GM18861 (cell line): Measurements from ENCODE around the gene YBEY.
"Not testable (repeated sequence)": the region's sequence is repeated elsewhere in the genome, so short reads cannot be mapped to it uniquely, and the experiment has no call there.

Experiments used
- ATAC-seq: cut with Tn5 transposase; IDR thresholded peaks from one replicate; pipeline ENCODE4 v1.9.1; 2021; ENCODE audit not compliant: unreplicated experiment

YBEY gene

DNA sequence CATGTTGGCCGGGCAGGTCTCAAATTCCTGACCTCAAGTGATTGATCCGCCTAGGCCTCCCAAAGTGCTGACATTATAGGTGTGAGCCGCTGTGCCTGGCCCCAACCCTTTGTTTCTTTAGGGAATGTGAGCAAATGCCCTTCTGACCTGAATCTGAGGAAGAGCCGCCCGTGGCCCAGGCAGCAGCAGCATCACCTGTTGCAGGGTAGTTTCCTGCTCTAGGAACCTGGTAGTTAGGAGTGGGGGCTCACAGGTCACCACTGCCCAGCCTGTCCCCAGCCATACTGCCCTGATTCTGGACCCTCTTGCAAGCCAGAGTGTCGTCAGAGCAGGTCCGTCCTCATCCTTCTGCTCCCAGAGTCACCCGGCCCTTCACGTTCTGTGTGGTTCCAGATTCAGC, 13.0 kb downstream of the YBEY start:
- no peak for ATAC-seq

DNA sequence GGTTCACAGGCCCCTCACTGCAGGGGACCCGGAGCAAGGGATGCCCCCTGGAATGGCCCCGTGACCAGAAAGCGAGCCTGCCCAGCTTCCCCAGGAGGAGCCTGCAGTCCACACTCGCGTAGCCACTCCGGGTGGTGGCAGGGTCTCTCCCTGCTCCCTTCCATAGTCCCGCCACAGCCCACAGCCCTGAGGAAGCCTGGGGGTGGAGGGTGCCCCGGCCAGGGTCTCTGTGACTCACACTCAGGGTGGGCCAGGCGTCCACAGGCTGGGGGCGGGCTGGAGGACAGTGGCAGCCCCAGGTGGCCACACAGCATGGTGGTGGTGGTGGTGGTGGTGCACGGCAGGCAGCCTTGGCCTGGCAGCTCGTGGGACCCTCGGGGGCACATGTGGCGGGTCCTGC, 15.6 kb downstream of the YBEY start:
- no peak for ATAC-seq

DNA sequence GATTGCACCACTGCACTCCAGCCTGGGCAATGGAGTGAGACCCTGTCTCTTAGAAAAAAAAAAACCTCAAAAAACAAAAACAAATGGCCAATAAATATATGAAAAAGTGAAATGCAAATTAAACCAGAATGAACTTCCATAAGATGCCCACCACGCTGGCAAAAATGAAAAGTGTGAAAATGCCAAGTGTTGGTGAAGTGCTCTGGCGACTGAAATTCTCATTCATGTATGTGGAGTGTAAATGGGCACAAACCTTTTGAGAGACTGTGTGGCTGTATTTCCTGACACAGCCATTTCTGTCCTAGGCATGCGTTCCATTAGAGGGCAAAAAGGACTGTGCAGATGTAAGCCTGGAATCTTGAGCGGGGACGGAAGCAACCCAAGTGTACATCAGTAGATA, 18.3 kb downstream of the YBEY start:
- no peak for ATAC-seq

DNA sequence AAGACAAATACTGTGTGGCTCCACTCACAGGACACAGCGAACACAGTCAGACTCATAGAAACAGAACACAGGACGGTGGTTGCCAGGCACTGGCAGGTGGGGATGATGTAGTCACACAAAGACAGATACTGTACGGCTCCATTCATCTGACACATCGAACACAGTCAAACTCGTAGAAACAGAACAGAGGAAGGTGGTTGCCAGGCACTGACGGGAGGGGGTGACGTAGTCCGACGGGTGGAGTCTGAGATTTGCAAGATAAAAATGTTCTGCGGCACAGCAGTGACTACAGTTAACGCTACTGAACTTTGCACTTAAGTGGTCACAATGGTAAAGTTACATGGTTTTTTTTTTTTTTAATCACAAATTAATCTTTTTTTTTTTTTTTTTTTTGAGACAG, 18.8 kb downstream of the YBEY start:
- ATAC-seq = no peak

DNA sequence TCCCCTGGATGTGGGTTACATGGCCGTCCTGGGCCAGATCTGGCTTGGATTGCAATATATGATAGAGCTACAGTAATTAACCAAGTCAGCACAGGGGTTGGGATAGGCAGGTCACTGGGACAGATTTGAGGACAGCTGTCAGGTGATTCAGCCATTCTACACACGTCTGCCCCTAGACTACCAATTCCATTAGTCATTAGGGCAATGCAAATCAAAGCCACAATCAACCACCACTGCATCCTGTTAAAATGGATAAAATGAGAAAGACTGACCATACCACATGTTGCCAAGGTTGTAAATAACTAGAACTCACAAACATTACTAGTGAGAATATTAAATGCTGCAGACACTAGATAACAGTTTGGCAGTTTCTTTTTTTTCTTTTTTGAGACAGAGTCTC, 21.5 kb downstream of the YBEY start:
- peak; percentile 52 for ATAC-seq

DNA sequence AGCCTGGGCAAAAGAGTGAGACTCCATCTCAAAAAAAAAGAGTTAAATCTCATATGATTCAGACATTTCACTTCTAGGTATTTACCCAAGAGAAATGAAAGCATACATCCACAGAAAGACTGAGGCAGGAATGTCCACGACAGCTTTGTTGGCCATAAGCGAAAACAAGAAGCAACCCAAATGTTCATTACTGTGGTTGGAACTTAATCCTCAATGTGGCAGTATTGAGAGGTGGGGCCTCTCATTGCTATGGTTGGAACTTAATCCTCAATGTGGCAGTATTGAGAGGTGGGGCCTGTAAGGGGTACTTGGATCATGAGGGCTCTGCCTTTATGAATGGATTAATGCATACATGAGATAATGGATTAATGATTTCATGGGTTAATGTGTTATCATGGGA, 22.3 kb downstream of the YBEY start:
- ATAC-seq = no peak

DNA sequence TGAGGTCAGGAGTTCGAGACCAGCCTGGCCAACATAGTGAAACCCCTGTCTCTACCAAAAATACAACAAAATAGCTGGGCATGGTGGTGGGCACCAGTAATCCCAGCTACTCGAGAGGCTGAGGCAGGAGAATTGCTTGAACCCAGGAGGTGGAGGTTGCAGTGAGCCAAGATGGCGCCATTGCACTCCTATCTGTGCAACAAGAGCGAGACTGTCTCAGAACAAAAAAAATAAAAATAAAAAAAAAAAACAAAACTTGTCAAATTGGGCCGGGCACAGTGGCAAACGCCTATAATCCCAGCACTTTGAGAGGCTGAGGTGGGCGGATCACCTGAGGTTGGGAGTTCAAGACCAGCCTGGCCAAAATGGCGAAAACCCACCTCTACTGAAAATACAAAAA, 24.1 kb downstream of the YBEY start:
- not testable (repeated sequence) for ATAC-seq

GRCh38 chr21:46311568-46311967, 25.4 kb downstream of the YBEY start:
- no peak for ATAC-seq

- no peak for ATAC-seq
Observed at GRCh38 chr21:46312949-46313348, 26.8 kb downstream of the YBEY start.

DNA sequence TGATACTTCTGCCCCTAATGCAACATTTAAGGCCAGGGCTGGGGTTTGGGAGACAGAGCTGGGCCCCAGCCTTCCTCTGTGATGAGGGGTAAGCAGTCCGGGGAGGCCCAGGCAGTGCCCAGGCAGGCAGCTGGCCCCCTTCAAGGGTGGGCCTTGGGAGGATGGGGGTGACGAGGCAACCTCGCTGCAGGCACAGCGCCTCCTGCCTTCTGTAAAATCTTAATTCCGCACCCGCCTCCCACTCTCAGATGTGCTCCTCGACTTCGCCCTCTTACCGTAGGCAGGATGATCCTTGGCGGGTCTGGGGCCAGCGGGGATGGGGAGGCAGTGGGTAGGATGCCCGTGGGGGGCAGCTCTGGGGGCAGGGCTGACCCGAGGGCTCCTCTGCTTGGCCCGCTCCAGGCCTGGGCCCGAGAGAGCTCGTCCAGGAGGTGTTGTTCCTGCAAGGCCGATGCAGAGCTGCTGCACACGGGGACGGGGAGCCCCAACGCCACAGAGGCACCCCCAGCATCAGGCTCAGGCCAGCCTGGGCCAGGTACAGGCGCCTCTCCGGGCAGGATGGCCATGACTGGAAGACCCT, 28.4 kb downstream of the YBEY start:
- ATAC-seq = no peak

DNA sequence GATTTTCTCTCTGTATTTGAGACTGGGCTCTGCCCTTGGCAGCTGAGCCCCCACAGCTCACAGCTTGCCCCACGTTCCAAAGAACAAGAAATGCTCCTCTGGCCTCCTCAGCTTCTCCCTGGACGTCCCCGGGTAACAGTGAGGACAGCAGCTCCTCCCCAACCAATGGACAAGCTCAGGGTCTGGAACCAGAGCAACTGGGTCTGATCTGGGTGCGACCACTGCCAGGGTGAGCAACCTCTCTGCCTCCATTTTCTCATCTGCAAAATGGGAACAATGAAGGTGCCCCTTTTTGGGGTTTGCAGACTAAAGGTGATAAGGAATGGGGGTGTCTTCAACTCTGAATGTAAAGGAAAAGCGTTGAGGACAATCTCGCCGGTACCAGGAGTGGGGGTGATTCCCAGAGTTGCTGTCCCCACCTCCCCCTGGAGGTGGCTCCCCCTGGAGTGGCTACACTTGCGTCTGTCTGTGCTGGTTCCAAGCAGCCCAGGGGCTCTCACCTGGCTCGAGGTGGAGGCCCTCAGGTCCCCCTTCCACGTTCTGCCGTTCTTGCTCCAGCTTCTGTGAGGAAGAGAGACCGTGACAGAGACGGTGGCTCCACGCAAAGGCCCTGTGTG, 30.7 kb downstream of the YBEY start:
- no peak for ATAC-seq

DNA sequence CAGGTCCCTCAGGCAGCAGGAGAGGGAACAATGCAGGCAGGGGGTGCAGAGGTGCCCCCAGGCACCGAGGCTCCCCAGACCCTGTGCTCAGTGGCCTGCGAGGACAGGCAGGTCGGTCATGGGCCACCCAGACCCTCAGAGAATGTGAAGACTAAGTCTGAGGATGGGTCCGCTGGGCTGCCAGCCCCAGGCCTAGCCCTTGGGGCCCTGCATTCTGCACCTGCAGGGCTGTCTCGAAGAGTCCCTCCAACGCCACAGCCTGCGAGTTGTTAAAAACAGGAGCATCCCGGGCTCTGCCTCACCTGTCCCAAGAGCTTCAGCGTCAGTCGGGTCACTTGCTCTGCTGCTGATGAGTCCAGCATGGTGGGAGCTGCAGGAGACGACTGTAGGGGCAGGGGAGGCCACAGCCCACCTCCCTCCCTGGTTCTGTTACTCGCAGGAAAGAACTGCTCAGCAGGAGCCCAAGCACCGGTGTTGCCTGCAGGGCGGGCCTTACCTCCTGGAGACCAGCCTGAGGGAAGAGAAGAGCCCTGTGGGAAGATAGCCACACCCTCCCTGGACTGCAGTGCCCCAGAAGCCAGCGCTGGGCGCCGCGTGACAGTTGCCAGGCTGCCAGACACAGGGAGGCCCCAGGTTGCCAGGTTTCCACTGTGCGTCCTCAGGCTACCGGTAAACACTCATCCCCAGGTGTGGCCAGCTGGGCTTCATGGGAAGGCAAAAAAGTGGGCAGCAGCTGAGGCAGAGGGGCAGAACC, 31.7 kb downstream of the YBEY start:
- ATAC-seq = no peak

DNA sequence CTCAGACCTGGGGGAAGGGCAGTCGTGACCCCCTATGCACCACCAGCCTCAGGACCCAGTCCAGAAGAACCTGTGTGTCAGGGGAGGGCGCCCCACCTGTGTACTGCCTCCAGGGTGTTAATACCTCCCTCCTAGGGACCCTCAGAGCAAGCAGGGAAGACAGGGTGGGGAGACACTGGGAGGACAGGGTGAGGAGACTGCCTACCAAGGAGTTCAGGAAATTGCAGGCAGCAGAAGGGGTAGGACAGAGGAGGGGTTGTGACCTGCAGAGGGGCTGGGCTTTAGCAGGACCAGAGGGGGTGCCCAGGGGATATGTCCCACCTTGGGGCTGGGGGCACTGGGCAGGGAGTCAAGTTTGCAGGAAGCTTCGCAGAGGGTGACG, 32.3 kb downstream of the YBEY start:
- no peak for ATAC-seq

DNA sequence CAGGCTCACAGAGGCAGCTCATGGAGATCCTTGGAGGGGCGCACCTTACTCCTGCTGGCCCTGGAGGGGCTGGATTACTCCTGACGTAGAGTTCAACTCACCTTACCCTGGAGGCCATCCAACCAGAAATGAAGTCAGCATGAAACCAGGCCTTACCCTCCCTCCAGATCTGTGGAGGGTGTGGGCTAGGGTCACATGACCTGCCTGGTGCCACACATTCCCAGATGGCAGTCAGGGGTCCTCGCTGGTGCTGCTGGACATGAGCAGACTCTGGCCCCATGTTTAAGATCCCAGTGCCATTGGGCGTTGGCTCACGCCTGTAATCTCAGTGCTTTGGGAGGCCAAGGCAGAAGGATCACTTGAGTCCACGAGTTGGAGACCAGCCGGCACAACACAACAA, 33.0 kb downstream of the YBEY start:
- ATAC-seq = no peak

DNA sequence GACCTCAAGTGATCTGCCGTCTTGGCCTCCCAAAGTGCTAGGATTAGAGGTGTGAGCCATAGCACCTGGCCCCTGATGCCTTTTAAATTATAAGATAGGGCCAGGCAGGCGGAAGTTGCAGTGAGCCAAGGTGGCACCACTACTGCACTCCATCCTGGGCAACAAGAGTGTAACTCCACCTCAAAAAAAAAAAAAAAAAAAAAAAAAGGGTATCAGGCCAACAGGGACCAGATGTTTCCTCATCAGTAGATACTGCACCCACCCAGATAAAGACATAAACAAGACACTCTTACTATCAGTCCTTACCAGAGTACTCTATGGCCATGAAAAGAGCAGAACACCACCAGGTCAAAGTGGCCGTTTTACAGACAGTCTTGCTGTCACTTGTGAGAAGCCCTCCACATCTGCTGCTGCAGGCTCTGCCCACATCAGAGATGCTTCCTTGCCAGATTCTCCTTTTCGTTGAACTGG, 34.2 kb downstream of the YBEY start:
- no peak for ATAC-seq

- ATAC-seq = no peak
Observed at GRCh38 chr21:46322351-46323226, 36.4 kb downstream of the YBEY start.

- no peak for ATAC-seq
Observed at GRCh38 chr21:46323227-46323709, 37.1 kb downstream of the YBEY start.

DNA sequence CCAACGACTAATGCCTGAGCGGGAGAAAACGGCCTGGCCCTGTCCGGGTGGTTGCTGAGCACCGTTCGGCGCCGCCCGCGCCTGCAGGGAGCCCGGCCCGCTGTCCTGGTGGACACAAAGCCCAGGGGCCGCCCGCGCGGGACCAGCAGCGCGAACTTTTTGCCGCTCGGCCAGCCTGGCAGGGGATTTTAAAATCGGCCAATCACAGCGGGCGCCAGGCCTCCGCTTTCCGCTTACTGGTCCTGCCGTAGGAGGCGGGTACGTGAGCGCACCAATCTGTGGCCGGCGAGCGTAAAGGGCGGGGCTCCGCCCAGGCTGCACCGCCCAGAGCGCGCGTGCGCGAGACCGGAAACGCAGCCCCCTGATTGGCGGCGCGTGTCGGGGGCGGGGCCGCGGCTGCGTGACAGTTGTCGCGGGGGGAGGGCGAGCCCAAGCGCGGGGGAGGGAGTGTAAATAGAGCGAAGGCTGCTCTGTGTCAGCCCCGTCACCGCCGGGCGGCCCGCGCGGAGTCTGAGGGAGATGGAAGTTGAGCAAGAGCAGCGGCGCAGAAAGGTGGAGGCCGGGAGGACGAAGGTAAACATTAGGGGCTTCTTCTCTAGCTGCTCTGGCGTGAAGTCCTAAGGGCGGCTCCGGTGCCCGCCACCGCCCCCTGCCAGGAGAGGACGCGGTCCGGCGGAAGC, 37.7 kb downstream of the YBEY start, which contains the start of the genes C21orf58 and PCNT:
C21orf58 (minus strand) TSS at position 161 of the 680 bp plus-strand sequence. CDS start 1,132 bp downstream, outside the sequence.
PCNT (plus strand) TSS at position 447 of the 680 bp plus-strand sequence; CDS start at position 520, 73 bp downstream.
- ATAC-seq = peak; percentile 82

- peak; percentile 30 for ATAC-seq
Observed at GRCh38 chr21:46324390-46325072, 38.4 kb downstream of the YBEY start.
